GM21723 (cell line): ENCODE results near the gene SEZ6.

Experiments
- ATAC-seq: cut with Tn5 transposase; IDR thresholded peaks from one replicate; pipeline ENCODE4 v1.9.1; 2021; ENCODE audit warnings: mild to moderate bottlenecking, moderate library complexity; ENCODE audit not compliant: unreplicated experiment

SEZ6 gene

GRCh38 chr17:29038085-29038795, 32.4 kb upstream of the SEZ6 start:
- ATAC-seq, result no peak

GRCh38 chr17:29037739-29038084, 31.9 kb upstream of the SEZ6 start:
- ATAC-seq, result no peak

GRCh38 chr17:29036584-29036983, 30.8 kb upstream of the SEZ6 start:
- ATAC-seq, result no peak

- no peak for ATAC-seq
These were observed 28.7 kb upstream of the SEZ6 start for GRCh38 chr17:29034510-29034909.

GRCh38 chr17:29032857-29033197, 27.0 kb upstream of the SEZ6 start:
- no peak for ATAC-seq

- no peak for ATAC-seq
These were observed 26.4 kb upstream of the SEZ6 start for GRCh38 chr17:29032013-29032856.

- no peak for ATAC-seq
These were observed 25.7 kb upstream of the SEZ6 start for GRCh38 chr17:29031488-29031887.

GRCh38 chr17:29024316-29024952, 18.6 kb upstream of the SEZ6 start:
- ATAC-seq, result no peak

- no peak for ATAC-seq
These were observed 16.2 kb upstream of the SEZ6 start for GRCh38 chr17:29022074-29022473.

- ATAC-seq, result no peak
These were observed 15.4 kb upstream of the SEZ6 start for GRCh38 chr17:29021226-29021625.

- ATAC-seq, result no peak
These were observed 14.7 kb upstream of the SEZ6 start for GRCh38 chr17:29020576-29020975.

GRCh38 chr17:29019475-29020181, 13.8 kb upstream of the SEZ6 start:
- no peak for ATAC-seq

GRCh38 chr17:29018788-29019474, 13.1 kb upstream of the SEZ6 start:
- ATAC-seq, result no peak

GRCh38 chr17:29016345-29017210, 10.7 kb upstream of the SEZ6 start:
- no peak for ATAC-seq

- ATAC-seq, result no peak
These were observed 8.9 kb upstream of the SEZ6 start for GRCh38 chr17:29014716-29015115.

- no peak for ATAC-seq
These were observed 6.7 kb upstream of the SEZ6 start for GRCh38 chr17:29012535-29012934.

- no peak for ATAC-seq
These were observed 4.8 kb upstream of the SEZ6 start for GRCh38 chr17:29010586-29010985.

GRCh38 chr17:29010129-29010528, 4.3 kb upstream of the SEZ6 start:
- ATAC-seq, result no peak

GRCh38 chr17:29008591-29008990, 2.8 kb upstream of the SEZ6 start:
- ATAC-seq, result no peak
